SJSA1 (cell line): ENCODE results near the gene LHFPL3. TPM values are rescaled to one million over a fixed set of nuclear protein-coding genes. Genes with fewer than 3 reads are reported as not detected.

Experiments
- DNase-seq, 2 experiments: peaks; one replicate each; pipeline ENCODE4 v3.0.0-alpha.2; 2015 to 2020; ENCODE audit warnings: low spot score in 2 of 2, low read depth in 1 of 2
- H3K27ac ChIP-seq: fragments of 250-450 bp; sonication (Bioruptor Pico); 2 replicates; pipeline ENCODE4 v1.5.1; 2020; ENCODE audit warnings: mild to moderate bottlenecking, moderate library complexity
- H3K27me3 ChIP-seq: fragments of 250-450 bp; sonication (Bioruptor Pico); replicated peaks from 2 replicates; pipeline ENCODE4 v1.5.1; 2020; ENCODE audit warnings: mild to moderate bottlenecking, moderate library complexity
- H3K36me3 ChIP-seq: fragments of 250-450 bp; sonication (Bioruptor Pico); 2 replicates; pipeline ENCODE4 v1.5.1; 2020; ENCODE audit warnings: mild to moderate bottlenecking
- H3K4me1 ChIP-seq: fragments of 250-450 bp; sonication (Bioruptor Pico); replicated peaks from 2 replicates; pipeline ENCODE4 v1.6.1; 2021; ENCODE audit warnings: mild to moderate bottlenecking
- H3K4me3 ChIP-seq: fragments of 250-450 bp; sonication (Bioruptor Pico); 2 replicates; pipeline ENCODE4 v1.5.1; 2020; ENCODE audit warnings: mild to moderate bottlenecking
- H3K9me3 ChIP-seq: fragments of 250-450 bp; sonication (Bioruptor Pico); replicated peaks from 2 replicates; pipeline ENCODE4 v1.5.1; 2020; ENCODE audit warnings: mild to moderate bottlenecking
- total RNA-seq: library from RNA; depleted of rRNA; stranded (reverse); fragments of >200 nt; shearing (Covaris generic); gene quantifications from 2 replicates; pipeline ENCODE4 v1.2.3, GENCODE V29; 2014

The LHFPL3 gene
- total RNA-seq, 1 experiment from 2014 or later, result not detected

- H3K9me3 ChIP-seq, result no peaks in the 10 kb centered on the region
- H3K4me3 ChIP-seq, result no peak overlapping the region
- H3K4me1 ChIP-seq, result no peaks in the 10 kb centered on the region
- no peak for DNase-seq
- H3K27me3 ChIP-seq, result peaks cover 35% of the 10 kb centered on the region
- H3K36me3 ChIP-seq, result no peaks in the 10 kb centered on the region
- no peak overlapping the region for H3K27ac ChIP-seq
Observed at GRCh38 chr7:104852386-104852785, 524.0 kb downstream of the LHFPL3 start.

DNA sequence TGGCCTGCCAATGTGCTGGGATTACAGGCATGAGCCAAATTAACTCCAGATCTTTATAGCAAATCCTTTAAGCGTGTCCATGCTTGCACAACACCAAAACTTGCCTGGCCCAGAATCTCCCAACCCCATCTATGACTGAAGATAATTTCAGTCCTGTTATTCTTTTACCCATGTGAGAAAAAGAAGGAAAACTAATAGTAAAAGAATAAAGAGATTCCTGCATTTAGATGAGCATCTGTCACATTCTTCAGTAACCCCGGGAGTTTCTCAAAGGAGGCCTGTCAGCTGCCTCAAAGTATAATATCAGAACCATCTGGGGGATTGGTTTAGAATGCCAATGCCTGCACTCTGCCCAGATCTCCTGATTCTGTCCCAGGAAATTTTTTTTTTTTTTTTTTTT lies 527.5 kb downstream of the LHFPL3 start:
- no peaks in the 10 kb centered on the region for H3K36me3 ChIP-seq
- no peaks in the 10 kb centered on the region for H3K9me3 ChIP-seq
- peaks cover 40% of the 10 kb centered on the region for H3K27me3 ChIP-seq
- DNase-seq, result no peak
- H3K27ac ChIP-seq, result no peak overlapping the region
- H3K4me1 ChIP-seq, result no peaks in the 10 kb centered on the region
- no peak overlapping the region for H3K4me3 ChIP-seq

GRCh38 chr7:104857458-104858425 lies 529.3 kb downstream of the LHFPL3 start:
- no peak overlapping the region for H3K4me3 ChIP-seq
- DNase-seq, result no peak
- H3K27me3 ChIP-seq, result peaks cover 46% of the 10 kb centered on the region
- H3K27ac ChIP-seq, result no peak overlapping the region
- H3K36me3 ChIP-seq, result no peaks in the 10 kb centered on the region
- no peaks in the 10 kb centered on the region for H3K9me3 ChIP-seq
- H3K4me1 ChIP-seq, result no peaks in the 10 kb centered on the region

DNA sequence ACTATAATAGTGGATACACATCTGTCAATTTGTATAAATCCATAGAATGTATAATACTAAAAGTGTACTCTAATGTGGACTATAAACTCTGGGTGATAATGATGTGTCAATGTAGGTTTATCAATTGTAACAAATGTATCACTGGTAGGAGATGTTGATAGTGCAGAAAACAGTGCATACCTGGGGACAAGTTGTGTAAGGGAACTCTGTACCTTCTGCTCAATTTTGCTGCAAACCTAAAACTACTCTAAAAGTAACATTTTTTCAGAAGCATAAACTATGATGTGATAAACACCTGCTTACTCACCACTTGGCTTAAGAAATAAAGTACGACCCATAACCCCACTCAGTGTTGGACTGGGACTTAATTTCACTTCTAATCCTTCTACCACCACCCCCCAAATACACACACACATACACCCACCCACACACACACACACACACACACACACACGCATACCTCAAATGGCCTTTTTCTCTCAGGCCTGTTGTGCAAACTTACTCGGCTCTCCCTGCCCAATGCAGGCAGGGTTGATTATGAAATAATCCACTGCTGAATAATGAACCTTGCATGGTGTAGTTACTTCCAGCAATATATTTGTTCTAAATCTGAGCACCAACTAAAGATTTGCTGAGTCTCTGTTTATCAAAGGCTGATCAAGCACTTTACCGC lies 531.5 kb downstream of the LHFPL3 start:
- Histone ChIP-seq H3K27me3 (peaks cover 42% of the 10 kb centered on the region), H3K9me3 (no peaks in the 10 kb centered on the region), H3K27ac (no peak overlapping the region), H3K4me3 (no peak overlapping the region), H3K4me1 (no peaks in the 10 kb centered on the region), H3K36me3 (no peaks in the 10 kb centered on the region)
- no peak for DNase-seq

GRCh38 chr7:104861729-104862390 lies 533.5 kb downstream of the LHFPL3 start:
- Histone ChIP-seq H3K4me3 (no peak overlapping the region), H3K9me3 (no peaks in the 10 kb centered on the region), H3K27ac (no peak overlapping the region)

GRCh38 chr7:104862719-104863118 lies 534.3 kb downstream of the LHFPL3 start:
- peaks cover 32% of the 10 kb centered on the region for H3K27me3 ChIP-seq
- no peak for DNase-seq
- no peaks in the 10 kb centered on the region for H3K4me1 ChIP-seq
- H3K9me3 ChIP-seq, result no peaks in the 10 kb centered on the region
- H3K4me3 ChIP-seq, result no peak overlapping the region
- no peaks in the 10 kb centered on the region for H3K36me3 ChIP-seq
- no peak overlapping the region for H3K27ac ChIP-seq

More at GRCh38 chr7:104861729-104862390, 533.5 kb downstream of the LHFPL3 start:
- Histone ChIP-seq H3K4me1 (no peaks in the 10 kb centered on the region), H3K27me3 (peaks cover 39% of the 10 kb centered on the region), H3K36me3 (no peaks in the 10 kb centered on the region)
- no peak for DNase-seq

GRCh38 chr7:104873401-104873800 lies 545.0 kb downstream of the LHFPL3 start:
- no peak overlapping the region for H3K27ac ChIP-seq
- H3K9me3 ChIP-seq, result no peaks in the 10 kb centered on the region
- H3K4me3 ChIP-seq, result no peak overlapping the region
- H3K36me3 ChIP-seq, result no peaks in the 10 kb centered on the region
- DNase-seq, result peak in 1 of 2 experiments; percentile 5
- H3K4me1 ChIP-seq, result no peaks in the 10 kb centered on the region
- peaks cover 4% of the 10 kb centered on the region; the same call in 1 of the 2 replicates for H3K27me3 ChIP-seq

- H3K36me3 ChIP-seq, result no peaks in the 10 kb centered on the region
- no peaks in the 10 kb centered on the region for H3K9me3 ChIP-seq
- no peak overlapping the region for H3K4me3 ChIP-seq
- H3K4me1 ChIP-seq, result no peaks in the 10 kb centered on the region
- DNase-seq, result no peak
- H3K27me3 ChIP-seq, result 0 out of 2 replicates have a peak, but pooled peaks cover 4% of the 10 kb centered on the region
- H3K27ac ChIP-seq, result no peak overlapping the region
Observed at GRCh38 chr7:104878577-104878976, 550.2 kb downstream of the LHFPL3 start.

DNA sequence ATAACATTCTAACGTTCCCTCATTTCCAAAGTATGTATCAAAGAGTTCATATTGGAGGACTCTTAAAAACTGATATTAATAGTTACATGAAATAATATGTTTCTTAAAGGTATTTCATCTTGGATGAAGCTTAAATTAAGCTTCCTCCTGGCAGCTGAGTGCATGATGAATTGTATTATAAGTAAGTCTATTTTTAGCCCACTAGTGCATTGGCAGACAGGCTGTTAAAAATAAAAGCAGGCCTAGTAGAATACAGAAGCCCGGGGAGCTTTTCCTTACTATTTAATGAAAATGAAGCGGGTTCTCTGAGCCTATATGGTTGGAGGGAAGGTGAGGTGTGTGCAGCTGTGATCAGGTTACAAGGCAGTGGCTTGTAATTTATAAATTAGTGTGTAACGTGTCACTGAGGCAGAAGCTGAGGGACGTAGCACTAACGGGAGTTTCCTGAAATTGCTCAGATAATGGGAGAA lies 554.9 kb downstream of the LHFPL3 start:
- H3K4me3 ChIP-seq, result no peak overlapping the region
- H3K27me3 ChIP-seq, result no peaks in the 10 kb centered on the region
- H3K4me1 ChIP-seq, result peaks cover 4% of the 10 kb centered on the region; the same call in 1 of the 2 replicates
- H3K36me3 ChIP-seq, result no peaks in the 10 kb centered on the region
- H3K9me3 ChIP-seq, result no peaks in the 10 kb centered on the region
- no peak for DNase-seq
- H3K27ac ChIP-seq, result no peak overlapping the region

DNA sequence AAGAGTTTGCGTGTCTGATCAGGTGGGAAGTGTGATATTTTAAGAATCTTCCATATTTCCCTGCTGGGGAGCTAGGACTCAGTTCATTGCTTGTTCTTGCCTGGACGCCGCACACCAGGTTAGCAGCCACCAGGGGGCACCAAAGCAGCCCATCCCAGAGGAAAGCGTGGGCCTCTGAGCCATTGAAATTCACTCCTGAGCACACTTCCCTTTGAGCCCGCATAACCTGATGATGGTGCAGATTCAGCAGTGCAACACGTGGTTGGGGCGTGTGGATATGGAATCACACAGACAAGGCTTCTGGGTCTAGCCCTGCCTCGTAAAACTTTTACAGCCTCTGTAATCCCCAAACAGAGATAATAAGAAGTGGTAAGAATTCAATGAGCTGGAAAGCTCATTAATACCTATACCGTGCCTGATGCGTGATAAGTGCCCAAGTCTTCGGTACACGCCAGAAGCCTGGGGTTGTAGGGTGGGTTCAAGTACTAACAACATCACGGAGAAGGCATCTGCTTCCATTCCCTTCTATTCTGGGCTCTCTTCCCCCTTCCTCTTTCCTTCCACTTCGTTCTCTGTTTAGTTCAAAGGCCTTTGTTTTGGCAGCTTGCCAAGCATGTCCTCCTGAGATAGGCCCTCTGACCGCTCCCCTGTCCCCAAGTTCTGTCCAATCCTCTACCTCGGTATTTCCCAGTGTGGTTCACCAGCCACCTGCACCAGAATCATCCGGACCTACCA lies 555.5 kb downstream of the LHFPL3 start:
- H3K27me3 ChIP-seq, result no peaks in the 10 kb centered on the region
- DNase-seq, result peak; percentile 62 to 81
- H3K36me3 ChIP-seq, result no peaks in the 10 kb centered on the region
- H3K4me3 ChIP-seq, result no peak overlapping the region
- no peaks in the 10 kb centered on the region for H3K9me3 ChIP-seq
- H3K4me1 ChIP-seq, result peaks cover 4% of the 10 kb centered on the region; the same call in 1 of the 2 replicates
- no peak overlapping the region for H3K27ac ChIP-seq

- peaks cover 4% of the 10 kb centered on the region; the same call in 1 of the 2 replicates for H3K4me1 ChIP-seq
- H3K27ac ChIP-seq, result no peak overlapping the region
- H3K27me3 ChIP-seq, result no peaks in the 10 kb centered on the region
- DNase-seq, result no peak
- H3K4me3 ChIP-seq, result no peak overlapping the region
- no peaks in the 10 kb centered on the region for H3K36me3 ChIP-seq
- H3K9me3 ChIP-seq, result no peaks in the 10 kb centered on the region
Observed at GRCh38 chr7:104886651-104887050, 558.2 kb downstream of the LHFPL3 start.

- Histone ChIP-seq H3K4me1 (no peaks in the 10 kb centered on the region), H3K9me3 (no peaks in the 10 kb centered on the region), H3K27me3 (no peaks in the 10 kb centered on the region; the same call in 1 of the 2 replicates), H3K4me3 (no peak overlapping the region), H3K36me3 (no peaks in the 10 kb centered on the region), H3K27ac (no peak overlapping the region)
- no peak for DNase-seq
Observed at GRCh38 chr7:104890216-104890615, 561.8 kb downstream of the LHFPL3 start.

DNA sequence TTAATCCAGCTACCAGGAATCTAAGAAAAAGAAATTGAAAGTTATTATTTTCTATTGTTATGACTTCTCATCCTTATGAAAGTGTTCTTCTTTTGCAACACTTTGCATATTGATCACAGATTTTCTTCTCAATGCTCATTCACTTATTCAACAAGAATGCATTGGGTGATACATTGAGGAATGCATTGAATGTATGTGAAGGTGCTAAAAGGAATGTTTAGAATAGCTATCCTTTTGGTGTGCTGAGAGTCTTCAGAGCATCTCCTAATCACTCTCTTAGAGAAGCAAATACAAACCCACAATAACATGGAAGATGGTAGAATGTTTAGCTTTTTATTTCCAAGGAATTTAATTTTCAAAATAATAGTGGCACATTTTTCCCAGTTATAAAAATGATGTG lies 563.5 kb downstream of the LHFPL3 start:
- no peak overlapping the region for H3K27ac ChIP-seq
- no peaks in the 10 kb centered on the region for H3K9me3 ChIP-seq
- no peak for DNase-seq
- H3K27me3 ChIP-seq, result no peaks in the 10 kb centered on the region; the same call in 1 of the 2 replicates
- no peaks in the 10 kb centered on the region for H3K4me1 ChIP-seq
- H3K4me3 ChIP-seq, result no peak overlapping the region
- H3K36me3 ChIP-seq, result no peaks in the 10 kb centered on the region
